Adrenal gland (tissue), 5 donors: ENCODE data around the gene GCN1.

Source experiments
- CTCF ChIP-seq, 6 experiments: fragments of 450-650 bp in 4 of 6; fragments of 200-600 bp in 2 of 6; sonication (generic) in 1 of 6; IDR thresholded peaks; 1 replicate in 5 of 6; 2 replicates in 1 of 6; pipeline versions ENCODE4 v1.5.1 to v1.8.0; 2016 to 2021; ENCODE audit warnings: antibody characterized with exemption in 6 of 6, mild to moderate bottlenecking in 2 of 6, moderate library complexity in 1 of 6
- POLR2A ChIP-seq, 2 donors: fragments of 450-650 bp; IDR thresholded peaks; one replicate each; pipeline ENCODE4 v1.6.1; 2017; ENCODE audit warnings: antibody characterized with exemption in 2 of 2, mild to moderate bottlenecking in 2 of 2, moderate library complexity in 1 of 2
- donor health status: DM: no; HTN: no; CAD: no.

GRCh38 chr12:120126635-120127005, 67.9 kb downstream of the GCN1 start:
- TF ChIP-seq CTCF (IDR thresholded peaks at IDR 0.05) (no peak), POLR2A (IDR thresholded peaks at IDR 0.05) (no peak)
